ENCODE results near the gene OXER1. TPM values are rescaled to one million over a fixed set of nuclear protein-coding genes. Genes with fewer than 3 reads are reported as not detected.

Gene OXER1
- total RNA-seq, 2 donors from 2014 or later, result 4.7 to 6.9 TPM

DNA sequence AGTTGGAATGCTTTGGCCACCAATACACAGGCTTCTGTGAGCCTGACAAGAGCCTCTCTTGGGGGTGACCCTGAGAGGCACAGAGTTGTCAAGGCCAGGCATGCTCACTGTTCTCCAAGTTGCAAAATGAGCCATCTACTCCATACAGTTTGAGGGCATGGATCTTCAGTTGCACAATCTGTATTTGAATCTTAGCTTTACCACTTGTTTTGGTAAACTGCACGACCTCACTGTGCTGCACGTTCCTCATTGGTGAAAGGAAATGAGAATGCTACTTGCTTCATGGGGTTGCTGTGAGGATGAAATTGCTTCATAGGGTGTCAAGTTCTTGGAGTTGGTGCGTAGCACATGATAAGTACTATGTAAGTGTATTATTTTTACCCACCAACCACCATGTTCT lies 40.4 kb upstream of the OXER1 start:
- TF ChIP-seq, protein P1, sequence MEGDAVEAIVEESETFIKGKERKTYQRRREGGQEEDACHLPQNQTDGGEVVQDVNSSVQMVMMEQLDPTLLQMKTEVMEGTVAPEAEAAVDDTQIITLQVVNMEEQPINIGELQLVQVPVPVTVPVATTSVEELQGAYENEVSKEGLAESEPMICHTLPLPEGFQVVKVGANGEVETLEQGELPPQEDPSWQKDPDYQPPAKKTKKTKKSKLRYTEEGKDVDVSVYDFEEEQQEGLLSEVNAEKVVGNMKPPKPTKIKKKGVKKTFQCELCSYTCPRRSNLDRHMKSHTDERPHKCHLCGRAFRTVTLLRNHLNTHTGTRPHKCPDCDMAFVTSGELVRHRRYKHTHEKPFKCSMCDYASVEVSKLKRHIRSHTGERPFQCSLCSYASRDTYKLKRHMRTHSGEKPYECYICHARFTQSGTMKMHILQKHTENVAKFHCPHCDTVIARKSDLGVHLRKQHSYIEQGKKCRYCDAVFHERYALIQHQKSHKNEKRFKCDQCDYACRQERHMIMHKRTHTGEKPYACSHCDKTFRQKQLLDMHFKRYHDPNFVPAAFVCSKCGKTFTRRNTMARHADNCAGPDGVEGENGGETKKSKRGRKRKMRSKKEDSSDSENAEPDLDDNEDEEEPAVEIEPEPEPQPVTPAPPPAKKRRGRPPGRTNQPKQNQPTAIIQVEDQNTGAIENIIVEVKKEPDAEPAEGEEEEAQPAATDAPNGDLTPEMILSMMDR (IDR thresholded peaks at IDR 0.05), result no peak
- TF ChIP-seq POLR2A (IDR thresholded peaks at IDR 0.05), result no peak
- H3K27ac ChIP-seq, result no peak overlapping the region
- DNase-seq (no peak), ATAC-seq (no peak)
- no peaks in the 10 kb centered on the region for H3K9me3 ChIP-seq
- WGBS, 2 donors, result 63 to 74% methylated on average over 3 of the region's 3 CpGs
- peaks cover 13% of the 10 kb centered on the region for H3K4me1 ChIP-seq
- intact Hi-C loops (cut with DNase I), result no loop called here
- H3K36me3 ChIP-seq (replicated peaks in 1 of 2; ENCODE audit: insufficient read depth in 1 of 2, low read depth in 2 of 2), result no peaks in the 10 kb centered on the region
- H3K4me3 ChIP-seq, result no peak overlapping the region
- no peaks in the 10 kb centered on the region for H3K27me3 ChIP-seq

DNA sequence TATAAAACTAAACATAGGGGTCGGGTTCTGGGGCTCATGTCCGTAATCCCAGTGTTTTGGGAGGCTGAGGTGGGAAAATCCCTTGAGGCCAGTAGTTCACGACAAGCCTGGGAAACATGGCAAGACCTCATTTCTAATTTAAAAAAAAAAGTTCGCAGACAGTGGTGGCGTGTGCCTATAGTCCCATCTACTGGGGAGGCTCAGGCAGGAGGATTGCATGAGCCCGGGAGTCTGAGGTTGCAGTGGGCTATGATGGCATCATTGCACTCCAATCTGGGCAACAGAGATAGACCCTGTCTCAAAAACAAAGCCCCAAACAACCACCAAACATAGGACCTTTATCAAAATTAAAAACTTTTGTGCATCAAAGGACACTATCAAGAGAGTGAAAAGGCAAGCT lies 38.2 kb upstream of the OXER1 start:
- Histone ChIP-seq H3K27me3 (no peaks in the 10 kb centered on the region), H3K4me3 (no peak overlapping the region), H3K9me3 (no peaks in the 10 kb centered on the region), H3K4me1 (no peaks in the 10 kb centered on the region), H3K36me3 (replicated peaks in 1 of 2; ENCODE audit: insufficient read depth in 1 of 2, low read depth in 2 of 2) (no peaks in the 10 kb centered on the region), H3K27ac (no peak overlapping the region)
- intact Hi-C loops (cut with DNase I), result no loop called here
- ATAC-seq, result no peak
- no peak for DNase-seq
- TF ChIP-seq POLR2A (IDR thresholded peaks at IDR 0.05), result no peak
- TF ChIP-seq, protein P1 (IDR thresholded peaks at IDR 0.05), result no peak
- 79 to 91% methylated on average over 6 of the region's 6 CpGs for WGBS, 2 donors

DNA sequence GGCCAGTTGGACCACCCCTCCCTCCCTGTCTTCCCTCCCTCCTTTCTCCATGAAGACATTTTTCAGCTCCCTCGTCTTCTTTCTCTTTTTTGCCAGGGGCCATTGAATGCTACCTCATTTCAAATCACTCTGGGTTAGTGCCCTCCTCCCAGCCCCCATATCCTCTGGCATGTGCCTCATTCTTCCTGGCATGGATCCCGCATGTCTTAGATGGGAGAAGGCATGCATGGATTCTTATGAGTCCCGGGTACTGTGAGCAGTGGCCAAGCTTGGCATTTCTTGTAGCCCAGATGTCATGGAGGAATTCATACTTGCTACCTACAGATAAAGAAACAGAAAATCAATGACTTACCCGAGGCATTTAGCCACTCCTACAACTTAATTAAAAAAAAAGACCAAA lies 37.4 kb upstream of the OXER1 start:
- ATAC-seq, result no peak
- H3K27ac ChIP-seq, result no peak overlapping the region
- intact Hi-C loops (cut with DNase I), result no loop called here
- H3K27me3 ChIP-seq, result no peaks in the 10 kb centered on the region
- no peak overlapping the region for H3K4me3 ChIP-seq
- H3K36me3 ChIP-seq (replicated peaks in 1 of 2; ENCODE audit: insufficient read depth in 1 of 2, low read depth in 2 of 2), result no peaks in the 10 kb centered on the region
- peaks cover 2% of the 10 kb centered on the region for H3K4me1 ChIP-seq
- WGBS, 2 donors, result 42 to 51% methylated on average over 4 of the region's 4 CpGs
- no peaks in the 10 kb centered on the region for H3K9me3 ChIP-seq
- no peak for TF ChIP-seq POLR2A (IDR thresholded peaks at IDR 0.05)
- TF ChIP-seq, protein P1 (IDR thresholded peaks at IDR 0.05), result no peak
- DNase-seq, result no peak

DNA sequence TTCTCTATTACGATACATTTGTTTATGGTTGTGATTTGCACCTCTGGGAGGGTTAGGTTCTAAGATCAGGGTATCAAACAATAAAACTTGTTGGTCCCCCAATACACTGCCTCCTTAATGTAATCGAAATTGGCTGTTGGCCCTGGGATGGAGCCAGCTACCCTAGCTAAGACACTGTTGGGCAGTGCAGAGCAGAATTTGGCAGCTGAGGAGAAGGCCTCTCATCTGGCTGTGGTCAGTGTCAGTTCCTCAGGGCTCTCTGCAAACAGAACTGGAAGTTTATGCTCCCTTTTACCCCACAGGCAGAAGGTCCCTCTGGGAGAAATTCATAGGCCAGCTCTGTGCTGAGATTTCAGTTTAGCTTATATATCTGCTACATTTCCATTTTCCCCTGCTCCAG lies 37.0 kb upstream of the OXER1 start:
- Histone ChIP-seq H3K9me3 (no peaks in the 10 kb centered on the region), H3K36me3 (replicated peaks in 1 of 2; ENCODE audit: insufficient read depth in 1 of 2, low read depth in 2 of 2) (no peaks in the 10 kb centered on the region), H3K4me1 (peaks cover 6% of the 10 kb centered on the region), H3K27ac (no peak overlapping the region), H3K27me3 (no peaks in the 10 kb centered on the region), H3K4me3 (no peak overlapping the region)
- no peak for ATAC-seq
- 52 to 65% methylated on average over 2 of the region's 2 CpGs for WGBS, 2 donors
- DNase-seq, result no peak
- no peak for TF ChIP-seq POLR2A (IDR thresholded peaks at IDR 0.05)
- TF ChIP-seq, protein P1 (IDR thresholded peaks at IDR 0.05), result no peak
- intact Hi-C loops (cut with DNase I), result no loop called here

DNA sequence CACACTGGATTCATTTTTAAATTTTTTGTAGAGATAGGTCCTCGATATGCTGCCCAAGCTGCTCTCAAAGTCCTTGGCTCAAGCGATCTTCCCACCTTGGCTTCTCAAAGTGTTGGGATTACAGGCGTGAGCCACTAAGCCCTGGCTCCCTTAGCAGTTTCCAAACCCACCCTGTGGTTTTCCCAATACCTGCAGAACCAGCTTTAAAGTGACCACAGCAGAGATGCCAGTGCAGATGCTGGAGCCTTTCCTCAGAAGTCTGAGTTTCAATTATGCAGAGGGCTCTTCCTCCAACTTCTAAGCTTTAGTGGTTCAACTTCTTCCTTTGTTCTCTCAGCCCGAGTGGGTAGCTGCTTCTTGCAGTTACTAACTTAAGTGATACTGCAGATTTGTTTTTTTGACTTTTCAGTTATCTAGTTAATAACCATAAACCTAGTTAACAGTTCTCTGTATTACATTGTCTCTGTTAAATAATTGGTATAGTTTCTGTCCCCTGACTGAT lies 36.6 kb upstream of the OXER1 start:
- ATAC-seq (no peak), DNase-seq (no peak)
- Histone ChIP-seq H3K4me1 (peaks cover 10% of the 10 kb centered on the region), H3K9me3 (no peaks in the 10 kb centered on the region), H3K27ac (no peak overlapping the region), H3K36me3 (replicated peaks in 1 of 2; ENCODE audit: insufficient read depth in 1 of 2, low read depth in 2 of 2) (no peaks in the 10 kb centered on the region), H3K27me3 (no peaks in the 10 kb centered on the region), H3K4me3 (no peak overlapping the region)
- intact Hi-C loops (cut with DNase I), result no loop called here
- TF ChIP-seq POLR2A (IDR thresholded peaks at IDR 0.05), result no peak
- TF ChIP-seq, protein P1 (IDR thresholded peaks at IDR 0.05), result no peak
- 84 to 93% methylated on average over 4 of the region's 4 CpGs for WGBS, 2 donors
